ENCODE measurements around the gene MYH14. TPM values are rescaled to one million over a fixed set of nuclear protein-coding genes. Genes with fewer than 3 reads are reported as not detected.

MYH14 gene
- total RNA-seq, 2 experiments from 2014 or later = not detected

GRCh38 chr19:50199259-50199555 is 4.2 kb upstream of the MYH14 start:
- no TSS peak for BruUV-seq (replicated peaks)
- Histone ChIP-seq H2AFZ (ENCODE audit: low read length) (no peak overlapping the region), H3K4me1 (ENCODE audit: insufficient read depth, low read length, poor library complexity, severe bottlenecking) (no peaks in the 10 kb centered on the region), H3K79me2 (ENCODE audit: insufficient read depth, low read depth, low read length) (no peaks in the 10 kb centered on the region), H3K4me2 (ENCODE audit: low read length) (no peak overlapping the region), H3K27ac (ENCODE audit: low read depth, low read length, poor library complexity, severe bottlenecking) (no peak overlapping the region), H3K4me3 (ENCODE audit: low read depth, low read length, poor library complexity, severe bottlenecking) (no peak overlapping the region), H3K9me3 (ENCODE audit: low read length) (no peaks in the 10 kb centered on the region), H3K36me3 (ENCODE audit: insufficient read depth, low read length) (no peaks in the 10 kb centered on the region), H4K20me1 (ENCODE audit: insufficient read depth, low read length) (no peaks in the 10 kb centered on the region), H3K9me2 (ENCODE audit: insufficient read depth, low read length) (no peaks in the 10 kb centered on the region)
- intact Hi-C loops (cut with micrococcal nuclease; ENCODE audit: unreplicated experiment) = no loop called here
- DNase-seq (ENCODE audit: low spot score) = no peak
- ChIA-PET POLR2A (interaction anchor here (0.6 kb wide), 1 partner anchor 409 kb away, joined by 4 read pairs; no protein-coding TSS in a partner anchor), CTCF (ENCODE audit: unreplicated experiment) (no interaction called here)
- TF ChIP-seq EZH2phosphoT487 (IDR thresholded peaks at IDR 0.05; ENCODE audit: borderline replicate concordance, low read depth, low read length) = no peak

GRCh38 chr19:50202386-50202785 is 1.0 kb upstream of the MYH14 start:
- no peaks in the 10 kb centered on the region for H4K20me1 ChIP-seq (ENCODE audit: insufficient read depth, low read length)
- TF ChIP-seq CTCF (conservative IDR thresholded peaks at IDR 0.05; ENCODE audit: low read length) = no peak
- TF ChIP-seq EZH2phosphoT487 (IDR thresholded peaks at IDR 0.05; ENCODE audit: borderline replicate concordance, low read depth, low read length) = no peak
- H3K79me2 ChIP-seq (ENCODE audit: insufficient read depth, low read depth, low read length) = no peaks in the 10 kb centered on the region
- no peak overlapping the region for H3K27ac ChIP-seq (ENCODE audit: low read depth, low read length, poor library complexity, severe bottlenecking)
- ChIA-PET CTCF (ENCODE audit: unreplicated experiment) (no interaction called here), POLR2A (no interaction called here)
- H3K9me2 ChIP-seq (ENCODE audit: insufficient read depth, low read length) = no peaks in the 10 kb centered on the region
- no peak overlapping the region for H3K4me2 ChIP-seq (ENCODE audit: low read length)
- H2AFZ ChIP-seq (ENCODE audit: low read length) = no peak overlapping the region
- H3K4me3 ChIP-seq (ENCODE audit: low read depth, low read length, poor library complexity, severe bottlenecking) = no peak overlapping the region
- intact Hi-C loops (cut with micrococcal nuclease; ENCODE audit: unreplicated experiment) = no loop called here
- no peak for DNase-seq (ENCODE audit: low spot score)
- H3K36me3 ChIP-seq (ENCODE audit: insufficient read depth, low read length) = no peaks in the 10 kb centered on the region
- no TSS peak for BruUV-seq (replicated peaks)
- no peaks in the 10 kb centered on the region for H3K4me1 ChIP-seq (ENCODE audit: insufficient read depth, low read length, poor library complexity, severe bottlenecking)
- H3K9me3 ChIP-seq (ENCODE audit: low read length) = no peaks in the 10 kb centered on the region

- Histone ChIP-seq H3K9me2 (ENCODE audit: insufficient read depth, low read length) (no peaks in the 10 kb centered on the region), H3K4me2 (ENCODE audit: low read length) (no peak overlapping the region), H3K9me3 (ENCODE audit: low read length) (no peaks in the 10 kb centered on the region), H3K36me3 (ENCODE audit: insufficient read depth, low read length) (no peaks in the 10 kb centered on the region), H4K20me1 (ENCODE audit: insufficient read depth, low read length) (no peaks in the 10 kb centered on the region), H3K27ac (ENCODE audit: low read depth, low read length, poor library complexity, severe bottlenecking) (no peak overlapping the region), H3K4me3 (ENCODE audit: low read depth, low read length, poor library complexity, severe bottlenecking) (no peak overlapping the region), H2AFZ (ENCODE audit: low read length) (no peak overlapping the region), H3K4me1 (ENCODE audit: insufficient read depth, low read length, poor library complexity, severe bottlenecking) (no peaks in the 10 kb centered on the region), H3K79me2 (ENCODE audit: insufficient read depth, low read depth, low read length) (no peaks in the 10 kb centered on the region)
- POLR2A ChIA-PET = no interaction called here
- intact Hi-C loops (cut with micrococcal nuclease; ENCODE audit: unreplicated experiment) = no loop called here
- CTCF ChIA-PET (ENCODE audit: unreplicated experiment) = no interaction called here
- BruUV-seq (replicated peaks) = no TSS peak
- DNase-seq (ENCODE audit: low spot score) = no peak
- TF ChIP-seq EZH2phosphoT487 (IDR thresholded peaks at IDR 0.05; ENCODE audit: borderline replicate concordance, low read depth, low read length) = no peak
- no peak for TF ChIP-seq CTCF (conservative IDR thresholded peaks at IDR 0.05; ENCODE audit: low read length)
Measured at GRCh38 chr19:50202962-50203280, 501 bp upstream of the MYH14 start.
